Amniotic epithelial cell (primary cell): ENCODE results near the gene NOS1AP.
A peak's percentile ranks its signal among the peaks of the same experiment; 100 is the strongest.
"Not testable (repeated sequence)": the region's sequence is repeated elsewhere in the genome, so short reads cannot be mapped to it uniquely, and the experiment has no call there.

ENCODE experiments used
- DNase-seq: peaks from one replicate; pipeline ENCODE4 v3.0.0-alpha.2; 2010; ENCODE audit warnings: low read depth

Gene NOS1AP

GRCh38 chr1:162059721-162060120, 9.8 kb upstream of the NOS1AP start:
- DNase-seq: peak; percentile 58

GRCh38 chr1:162060314-162060713, 9.2 kb upstream of the NOS1AP start:
- no peak for DNase-seq

- DNase-seq: peak; percentile 67
These were observed 6.9 kb upstream of the NOS1AP start for GRCh38 chr1:162062542-162063015.

- no peak for DNase-seq
These were observed 4.5 kb upstream of the NOS1AP start for GRCh38 chr1:162065016-162065415.

DNA sequence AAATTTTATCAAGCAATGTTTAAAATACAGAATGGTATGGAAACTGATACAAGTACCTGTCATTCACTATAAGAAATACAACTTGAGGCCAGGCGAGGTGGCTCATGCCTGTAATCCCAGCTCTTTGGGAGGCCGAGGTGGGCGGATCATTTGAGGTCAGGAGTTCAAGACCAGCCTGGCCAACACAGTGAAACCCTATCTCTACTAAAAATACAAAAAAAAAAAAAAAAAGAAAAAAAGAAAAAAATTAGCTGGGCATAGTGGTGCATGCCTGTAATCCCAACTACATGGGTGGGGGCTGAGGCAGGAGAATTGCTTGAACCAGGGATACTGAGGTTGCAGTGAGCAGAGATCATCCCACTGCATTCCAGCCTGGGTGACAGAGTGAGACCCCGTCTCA, 2.7 kb upstream of the NOS1AP start:
- not testable (repeated sequence) for DNase-seq

DNA sequence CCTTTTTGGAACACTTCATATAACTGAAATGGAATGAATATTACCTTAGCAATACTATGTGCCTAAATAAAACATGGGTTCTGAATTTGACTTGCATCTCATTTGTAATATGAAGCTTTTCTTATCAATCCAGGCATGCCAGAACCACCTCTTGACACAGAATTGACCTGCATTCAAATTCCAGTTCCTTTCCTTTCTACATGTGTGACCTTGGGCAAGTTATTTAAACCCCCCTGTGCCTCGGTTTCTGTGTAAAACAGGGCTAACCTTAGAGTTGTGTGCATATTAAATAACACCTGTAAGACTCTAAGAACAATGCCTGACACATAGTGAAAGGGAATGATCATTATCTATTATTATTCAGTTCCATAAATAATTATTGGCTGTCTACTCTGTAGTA, 2.0 kb upstream of the NOS1AP start:
- no peak for DNase-seq

GRCh38 chr1:162068301-162068700, 1.2 kb upstream of the NOS1AP start:
- no peak for DNase-seq

DNA sequence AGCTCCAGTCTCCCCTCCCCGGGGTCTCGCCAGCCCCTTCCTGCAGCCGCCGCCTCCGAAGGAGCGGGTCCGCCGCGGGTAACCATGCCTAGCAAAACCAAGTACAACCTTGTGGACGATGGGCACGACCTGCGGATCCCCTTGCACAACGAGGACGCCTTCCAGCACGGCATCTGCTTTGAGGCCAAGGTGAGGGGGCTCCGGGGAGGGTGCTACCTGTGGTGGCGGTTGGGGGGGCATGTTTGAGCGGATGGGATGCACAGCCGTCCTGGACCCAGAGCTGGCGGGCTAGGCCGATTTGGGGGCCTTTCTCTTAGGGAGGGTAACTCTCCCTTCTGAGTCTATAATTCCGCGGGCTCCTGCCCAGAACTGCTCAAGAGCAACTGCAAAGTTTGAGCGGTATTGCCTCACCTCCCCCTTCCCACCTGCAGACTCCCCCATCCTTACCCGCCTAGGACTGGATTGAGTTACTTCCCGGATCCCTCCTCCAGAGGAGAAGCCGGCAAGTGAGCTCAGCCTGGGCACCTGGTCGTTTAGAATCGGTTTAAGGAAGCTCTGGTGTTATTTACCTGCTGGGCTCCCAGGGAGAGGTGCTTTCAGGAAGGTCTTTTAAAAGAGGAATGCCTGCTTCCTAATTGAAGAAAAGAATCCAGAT, 730 bp downstream of the NOS1AP start:
- DNase-seq: no peak

GRCh38 chr1:162070825-162071224, 1.3 kb downstream of the NOS1AP start:
- DNase-seq: no peak

GRCh38 chr1:162072740-162073139, 3.2 kb downstream of the NOS1AP start:
- DNase-seq: no peak

- DNase-seq: no peak
These were observed 5.0 kb downstream of the NOS1AP start for GRCh38 chr1:162074276-162075005.

GRCh38 chr1:162075862-162076261, 6.4 kb downstream of the NOS1AP start:
- no peak for DNase-seq

DNA sequence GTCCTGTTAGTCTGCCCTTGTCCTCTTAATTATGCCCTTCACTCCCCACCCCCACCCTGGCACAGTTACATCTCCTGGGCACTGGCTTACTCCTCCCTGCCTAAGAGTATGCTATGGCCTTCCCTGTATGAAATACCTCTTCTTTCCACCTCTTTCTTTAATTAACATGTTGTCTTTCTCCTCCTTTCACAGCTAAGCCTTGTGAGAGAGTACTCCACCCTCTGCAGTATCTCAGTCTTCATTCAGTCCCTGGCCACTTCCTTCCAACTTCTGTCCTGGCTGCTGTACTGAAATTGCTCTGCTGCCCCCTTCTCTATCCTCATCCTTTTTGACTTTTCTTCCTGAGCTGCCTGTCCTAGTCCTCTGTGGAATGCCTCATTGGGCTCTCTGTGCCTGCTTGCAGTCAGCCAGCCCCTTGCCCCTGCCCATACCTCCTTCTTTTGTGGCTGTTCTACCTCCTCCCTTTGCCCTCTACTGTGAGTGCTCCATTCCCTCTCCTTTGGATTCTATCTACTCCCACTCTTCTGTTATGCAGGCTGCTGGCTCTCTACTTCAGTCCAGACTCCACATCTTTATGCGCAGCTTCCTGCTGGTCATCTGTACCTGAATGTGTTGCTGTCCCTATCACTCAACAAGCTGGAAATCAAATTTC, 8.3 kb downstream of the NOS1AP start:
- DNase-seq: no peak

GRCh38 chr1:162079030-162079429, 9.5 kb downstream of the NOS1AP start:
- no peak for DNase-seq

DNA sequence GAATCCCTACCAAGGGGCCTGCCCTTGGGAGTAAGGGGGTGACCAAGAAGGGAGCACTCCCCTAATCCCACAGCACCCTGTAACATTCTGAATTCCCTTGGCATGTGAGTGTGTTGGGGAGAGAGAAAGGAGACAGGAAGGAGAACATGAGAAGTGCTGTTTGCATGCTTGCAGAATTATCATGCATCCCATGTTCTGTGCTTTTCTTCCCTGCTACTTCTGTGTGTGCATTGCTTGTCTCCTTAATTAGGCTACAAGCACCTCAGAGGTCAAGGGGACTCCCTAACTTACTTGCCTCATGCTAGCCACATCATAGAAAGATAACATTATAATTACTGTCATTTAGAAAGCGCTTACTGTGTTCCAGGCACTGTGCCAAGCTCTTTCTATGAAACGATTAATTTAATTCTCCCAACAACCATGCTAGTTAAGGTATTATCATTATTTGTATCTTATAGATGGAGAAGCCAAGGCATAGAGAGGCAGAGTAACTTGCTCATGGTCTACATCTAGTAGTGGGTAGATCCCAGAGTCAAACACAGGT, 11.1 kb downstream of the NOS1AP start:
- DNase-seq: no peak

DNA sequence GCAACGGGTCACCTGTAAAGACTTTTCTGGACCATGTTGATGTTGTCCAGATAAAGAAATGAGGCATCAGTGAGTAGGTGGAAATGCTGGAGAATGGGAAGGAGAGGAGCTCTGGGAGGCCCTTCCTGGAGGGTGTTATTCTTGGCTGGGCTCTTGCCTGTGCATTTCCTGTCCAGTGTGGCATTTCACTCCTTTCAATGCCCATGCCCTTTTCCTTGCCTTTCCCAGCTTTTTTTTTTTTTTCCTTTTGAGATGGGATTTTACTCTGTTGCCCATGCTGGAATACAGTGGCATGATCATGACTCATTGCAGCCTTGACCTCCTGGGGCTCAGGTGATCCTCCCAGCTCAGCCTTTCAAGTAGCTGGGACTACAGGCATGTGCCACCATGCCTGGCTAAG, 11.8 kb downstream of the NOS1AP start:
- DNase-seq: no peak

DNA sequence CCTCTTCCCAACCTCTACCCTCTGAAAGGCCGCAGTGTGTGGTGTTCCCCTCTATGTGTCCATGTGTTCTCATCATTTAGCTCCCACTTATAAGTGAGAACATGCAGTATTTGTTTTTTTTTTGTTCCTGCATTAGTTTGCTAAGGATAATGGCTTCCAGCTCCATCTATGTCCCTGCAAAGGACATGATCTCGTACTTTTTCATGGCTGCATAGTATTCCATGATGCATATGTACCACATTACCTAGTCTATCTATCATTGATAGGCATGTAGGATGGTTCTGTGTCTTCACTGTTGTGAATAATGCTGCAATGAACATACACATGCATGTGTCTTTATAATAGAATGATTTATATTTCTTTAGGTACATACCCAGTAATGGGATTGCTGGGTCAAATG, 12.6 kb downstream of the NOS1AP start:
- DNase-seq: not testable (repeated sequence)

DNA sequence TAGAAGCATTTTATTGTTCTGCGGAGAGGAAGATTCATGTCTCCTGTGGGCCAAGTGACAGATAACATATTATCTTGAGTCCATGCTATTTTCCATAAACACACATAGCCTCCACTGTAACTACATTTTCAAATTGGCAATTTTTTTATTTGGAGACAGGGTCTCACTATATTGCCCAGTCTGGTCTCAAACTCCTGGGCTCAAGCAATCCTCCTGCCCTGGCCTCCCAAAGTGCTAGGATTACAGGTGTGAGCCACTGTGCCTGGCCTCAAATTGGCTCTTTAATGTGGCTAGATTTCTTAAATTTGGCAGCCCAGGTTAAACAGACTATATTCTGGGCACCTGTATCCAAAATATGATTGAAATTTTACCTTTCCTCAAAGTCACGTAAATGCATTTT, 13.8 kb downstream of the NOS1AP start:
- no peak for DNase-seq

DNA sequence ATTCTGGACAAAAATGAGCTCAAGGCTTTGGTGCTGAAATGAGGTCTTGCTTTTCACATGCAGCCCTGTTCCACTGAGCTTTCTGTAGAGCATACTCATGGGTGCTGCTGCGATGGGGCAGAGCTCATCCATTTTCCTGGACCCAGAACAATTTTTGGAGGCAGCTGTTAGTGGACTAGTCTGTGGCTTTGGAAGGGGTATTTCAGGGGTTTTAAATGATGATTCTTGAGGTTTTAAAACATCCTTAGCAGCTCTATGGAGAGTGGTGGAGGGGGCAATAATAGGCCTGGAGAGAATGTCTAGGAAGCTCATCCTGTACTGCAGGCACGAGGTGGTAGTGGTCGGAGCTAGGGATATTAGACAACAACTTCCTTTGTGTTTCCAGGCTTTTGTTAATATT, 16.5 kb downstream of the NOS1AP start:
- no peak for DNase-seq

DNA sequence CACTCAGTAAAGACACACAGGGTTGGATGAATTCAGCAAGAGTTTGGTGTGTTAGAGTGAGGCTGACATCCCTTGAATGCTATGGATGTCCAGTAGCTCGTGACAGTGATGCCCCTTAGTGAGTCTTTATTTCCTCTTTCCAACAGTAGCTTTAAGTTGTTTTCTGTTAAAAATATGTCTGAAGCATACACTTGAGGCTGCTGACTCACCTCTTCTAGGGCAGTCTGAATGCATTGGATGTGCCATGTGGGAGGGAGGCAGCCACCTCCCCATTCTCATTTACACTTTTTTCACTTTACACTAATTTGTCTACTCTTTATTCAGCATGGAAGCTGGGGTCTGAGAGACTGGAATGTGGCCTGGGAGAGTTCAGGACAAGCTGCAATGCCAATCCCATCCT, 17.6 kb downstream of the NOS1AP start:
- DNase-seq: peak; percentile 22

- no peak for DNase-seq
These were observed 18.1 kb downstream of the NOS1AP start for GRCh38 chr1:162087574-162087973.

DNA sequence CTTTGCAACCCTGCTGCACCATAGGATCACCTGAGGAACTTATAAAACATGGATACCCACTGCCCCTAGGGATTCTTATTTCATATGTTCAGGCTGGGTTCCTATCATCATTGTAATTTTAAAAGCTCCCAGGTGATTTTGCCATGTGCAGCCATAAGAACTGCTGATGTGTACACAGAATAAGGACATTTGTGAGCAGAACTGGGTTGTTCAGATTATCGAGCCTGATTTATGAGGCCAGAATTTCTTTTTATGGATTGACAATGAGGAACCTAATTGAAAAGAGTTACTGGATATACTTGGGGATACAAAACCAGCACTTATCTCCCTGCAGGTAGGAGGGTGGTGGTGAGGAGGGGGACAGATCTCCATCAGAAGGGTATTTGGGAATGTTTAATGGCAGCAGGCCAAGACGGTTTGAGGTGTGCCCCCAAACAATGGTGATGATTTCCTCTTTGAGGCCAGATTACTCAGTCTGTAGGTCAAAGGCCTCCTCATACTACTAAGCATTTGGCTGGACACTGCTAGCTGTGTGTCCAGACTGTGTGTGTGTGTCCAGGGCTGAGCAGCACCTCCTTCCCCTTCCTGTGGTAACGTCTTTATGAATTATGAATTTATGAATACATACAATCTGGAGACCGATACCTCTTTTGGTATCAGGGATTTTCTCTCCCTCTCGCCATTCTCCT, 18.9 kb downstream of the NOS1AP start:
- DNase-seq: no peak
